A673 (cell line): ENCODE results near the gene SLC16A11. TPM values are rescaled to one million over a fixed set of nuclear protein-coding genes. Genes with fewer than 3 reads are reported as not detected.

Experiments
- BruUV-seq: library from RNA; stranded (reverse); fragments of 400-500 nt; replicated peaks from 2 replicates; lab custom pipeline; 2021; lab: Mats Ljungman, UMichigan
- CTCF ChIA-PET: fragments of 300-600 bp; sonication (Branson Sonifier 250); formaldehyde crosslinking; loops from one replicate; lab custom pipeline; 2022; ENCODE audit warnings: antibody characterized with exemption; lab: Charles Lee
- POLR2A ChIA-PET: fragments of 300-600 bp; sonication (Branson Sonifier 250); formaldehyde crosslinking; loops from one replicate; lab custom pipeline; 2022; ENCODE audit warnings: antibody characterized with exemption; ENCODE audit not compliant: low non-redundant PET; lab: Charles Lee
- DNase-seq: peaks from one replicate; pipeline ENCODE4 v3.0.0-alpha.2; 2015; ENCODE audit warnings: low spot score
- H3K27ac ChIP-seq: fragments of 200-600 bp; sonication (generic); 2 replicates; pipeline ENCODE4 v1.5.1; 2016; ENCODE audit warnings: mixed run types, low read depth, mild to moderate bottlenecking, mixed read lengths, antibody characterized with exemption, low read length; ENCODE audit not compliant: poor library complexity, severe bottlenecking
- H3K27me3 ChIP-seq: fragments of 200-600 bp; sonication (generic); replicated peaks from 2 replicates; pipeline ENCODE4 v1.6.1; 2017; ENCODE audit warnings: mixed run types, low read depth, mild to moderate bottlenecking, mixed read lengths, antibody characterized with exemption, low read length; ENCODE audit not compliant: insufficient read depth, poor library complexity
- H3K36me3 ChIP-seq: fragments of 200-600 bp; sonication (generic); 2 replicates; pipeline ENCODE4 v1.6.1; 2016; ENCODE audit warnings: mixed run types, mild to moderate bottlenecking, mixed read lengths, antibody characterized with exemption, low read length; ENCODE audit not compliant: insufficient read depth, poor library complexity, severe bottlenecking
- H3K4me1 ChIP-seq: fragments of 200-600 bp; sonication (generic); 2 replicates; pipeline ENCODE4 v1.6.1; 2017; ENCODE audit warnings: mixed run types, mild to moderate bottlenecking, mixed read lengths, antibody characterized with exemption, low read length; ENCODE audit not compliant: insufficient read depth, poor library complexity, severe bottlenecking
- H3K4me3 ChIP-seq: fragments of 200-600 bp; sonication (generic); 2 replicates; pipeline ENCODE4 v1.5.1; 2016; ENCODE audit warnings: low read depth, mixed run types, mild to moderate bottlenecking, mixed read lengths, low read length; ENCODE audit not compliant: poor library complexity, severe bottlenecking
- H3K9me3 ChIP-seq: fragments of 200-600 bp; sonication (generic); 2 replicates; pipeline ENCODE4 v1.6.1; 2016; ENCODE audit warnings: mixed run types, low read depth, mild to moderate bottlenecking, mixed read lengths, antibody characterized with exemption, low read length; ENCODE audit not compliant: poor library complexity, severe bottlenecking
- EZH2 ChIP-seq: fragments of 200-600 bp; sonication (generic); IDR thresholded peaks from 2 replicates; pipeline ENCODE4 v1.6.1; 2017; ENCODE audit warnings: borderline replicate concordance, low read depth, mild to moderate bottlenecking, mixed read lengths, antibody characterized with exemption, low read length; ENCODE audit not compliant: poor library complexity, severe bottlenecking
- intact Hi-C: fragments of 100-400 bp; cut with micrococcal nuclease; formaldehyde crosslinking; loops from one replicate; pipeline ENCODE4 v1.10.0; 2022; ENCODE audit not compliant: unreplicated experiment
- total RNA-seq: library from RNA; stranded (reverse); gene quantifications from 2 replicates; pipeline ENCODE4 v1.2.3, GENCODE V29; 2021
- TF ChIP-seq, protein P1 (sequence below): fragments of 300-800, 200-600 bp; sonication (generic); conservative IDR thresholded peaks from 2 replicates; pipeline ENCODE4 v1.5.1; 2017; ENCODE audit warnings: low read depth, mild to moderate bottlenecking, antibody characterized with exemption, low read length, moderate library complexity, mixed read lengths

The SLC16A11 gene
- total RNA-seq, 1 experiment from 2014 or later = 0.47 TPM

DNA sequence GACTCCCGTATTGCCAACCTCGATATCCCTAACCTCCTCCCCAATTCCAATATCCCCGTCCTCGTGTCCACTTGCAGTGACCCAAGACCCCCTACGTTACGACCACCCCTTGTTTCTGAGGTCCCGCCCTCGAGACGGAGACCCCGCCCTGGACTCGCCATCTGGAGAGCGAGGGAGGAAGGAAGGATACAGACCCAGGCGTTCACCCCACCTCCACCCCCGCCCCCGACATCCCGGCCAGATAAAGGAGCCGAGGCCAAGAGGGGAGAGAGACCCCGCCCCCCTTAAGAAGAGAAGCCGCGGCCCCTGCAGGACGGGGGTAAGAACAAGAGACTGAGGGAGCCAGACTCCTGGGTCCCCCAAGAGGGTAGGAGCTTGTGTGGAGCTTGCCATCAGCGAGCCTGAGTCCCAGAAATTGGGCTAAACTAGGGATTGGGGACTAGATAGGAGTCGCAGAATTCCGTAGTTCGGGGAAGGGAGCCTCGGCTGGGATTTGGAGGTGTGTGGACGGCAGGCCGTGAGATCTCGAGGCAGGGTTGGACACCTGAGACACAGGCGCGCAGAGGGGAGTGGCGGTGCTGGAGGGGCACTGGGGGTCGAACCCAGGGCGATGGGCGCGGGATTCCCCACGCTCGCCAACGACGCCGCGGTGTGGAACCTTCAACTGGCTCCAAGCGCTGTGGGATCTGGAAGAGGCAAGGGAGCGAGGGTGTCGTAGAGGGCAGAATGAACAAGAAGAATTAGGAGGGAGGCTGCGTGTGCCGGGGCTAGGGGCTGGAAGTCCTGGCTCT, 20.9 kb downstream of the SLC16A11 start, which contains the start of gene BCL6B:
TSS of gene BCL6B (plus strand) at position 270 of the 791 bp plus-strand sequence. CDS start 622 bp downstream, outside the sequence.
- peak within 1 kb of the TSS; percentile 21 for H3K4me3 ChIP-seq
- intact Hi-C loops = loop anchor here (5.0 kb wide), 1 partner anchor 111 kb away; no protein-coding TSS in a partner anchor
- ChIA-PET CTCF (interaction anchor here (0.6 to 1.0 kb wide), 3 partner anchors 23 to 538 kb away, joined by 3 to 4 read pairs (median 3); no protein-coding TSS in a partner anchor), POLR2A (no interaction called here)
- no peaks in the 10 kb centered on the region for H3K36me3 ChIP-seq
- no peak for DNase-seq
- H3K27ac ChIP-seq = peak within 1 kb of the TSS; percentile 35
- no TSS peak for BruUV-seq
- no peak for TF ChIP-seq EZH2
- TF ChIP-seq, protein P1, sequence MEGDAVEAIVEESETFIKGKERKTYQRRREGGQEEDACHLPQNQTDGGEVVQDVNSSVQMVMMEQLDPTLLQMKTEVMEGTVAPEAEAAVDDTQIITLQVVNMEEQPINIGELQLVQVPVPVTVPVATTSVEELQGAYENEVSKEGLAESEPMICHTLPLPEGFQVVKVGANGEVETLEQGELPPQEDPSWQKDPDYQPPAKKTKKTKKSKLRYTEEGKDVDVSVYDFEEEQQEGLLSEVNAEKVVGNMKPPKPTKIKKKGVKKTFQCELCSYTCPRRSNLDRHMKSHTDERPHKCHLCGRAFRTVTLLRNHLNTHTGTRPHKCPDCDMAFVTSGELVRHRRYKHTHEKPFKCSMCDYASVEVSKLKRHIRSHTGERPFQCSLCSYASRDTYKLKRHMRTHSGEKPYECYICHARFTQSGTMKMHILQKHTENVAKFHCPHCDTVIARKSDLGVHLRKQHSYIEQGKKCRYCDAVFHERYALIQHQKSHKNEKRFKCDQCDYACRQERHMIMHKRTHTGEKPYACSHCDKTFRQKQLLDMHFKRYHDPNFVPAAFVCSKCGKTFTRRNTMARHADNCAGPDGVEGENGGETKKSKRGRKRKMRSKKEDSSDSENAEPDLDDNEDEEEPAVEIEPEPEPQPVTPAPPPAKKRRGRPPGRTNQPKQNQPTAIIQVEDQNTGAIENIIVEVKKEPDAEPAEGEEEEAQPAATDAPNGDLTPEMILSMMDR = no peak
- H3K4me1 ChIP-seq = peaks cover 4% of the 10 kb centered on the region
- no peaks in the 10 kb centered on the region for H3K27me3 ChIP-seq
- no peaks in the 10 kb centered on the region for H3K9me3 ChIP-seq

DNA sequence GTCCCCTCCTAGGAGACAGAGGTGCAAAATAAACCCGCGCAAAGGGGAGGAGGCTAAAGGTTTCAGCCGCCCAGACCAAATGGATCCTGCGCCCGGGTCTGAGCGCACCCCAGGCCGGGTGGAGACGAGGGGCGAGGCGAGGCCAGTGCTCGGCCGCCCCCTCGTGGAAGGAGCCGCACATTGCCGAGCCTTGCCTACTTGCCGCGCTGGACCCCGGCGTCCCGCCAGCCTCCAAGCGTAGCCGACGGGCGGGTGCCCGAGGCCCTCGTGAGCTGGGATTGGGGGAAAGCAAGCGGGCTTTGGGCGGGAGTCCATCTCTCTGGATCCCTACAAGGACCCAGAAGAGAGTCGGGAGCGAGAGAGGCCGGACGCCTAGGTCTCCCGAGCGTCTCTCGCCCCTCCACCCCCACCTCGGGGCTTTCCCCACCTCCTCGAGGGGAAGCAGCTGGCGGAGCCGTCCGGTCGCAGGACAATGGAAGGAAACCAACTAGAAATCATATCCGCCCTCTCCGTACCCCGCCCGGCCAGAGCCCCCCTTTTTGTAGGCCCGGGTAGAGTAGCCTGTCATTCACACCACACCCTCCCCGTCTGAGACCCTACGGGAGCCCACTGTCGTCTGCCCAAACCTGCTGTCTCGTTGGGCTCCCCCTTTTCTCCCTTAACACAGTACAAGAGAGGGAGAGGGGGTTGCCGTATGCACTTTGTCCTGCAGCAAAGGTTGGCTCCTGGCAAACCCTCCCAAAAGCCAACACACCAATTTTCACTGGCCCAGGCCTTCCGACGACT, 21.7 kb downstream of the SLC16A11 start:
- no peaks in the 10 kb centered on the region for H3K27me3 ChIP-seq
- H3K4me3 ChIP-seq = peak overlapping the region; percentile 21
- peak; percentile 90 for DNase-seq
- TF ChIP-seq EZH2 = no peak
- TF ChIP-seq, protein P1 = peak; percentile 96
- H3K4me1 ChIP-seq = peaks cover 4% of the 10 kb centered on the region
- intact Hi-C loops = loop anchor here (5.0 kb wide), 1 partner anchor 110 kb away; no protein-coding TSS in a partner anchor
- no peaks in the 10 kb centered on the region for H3K9me3 ChIP-seq
- POLR2A ChIA-PET = no interaction called here
- no peaks in the 10 kb centered on the region for H3K36me3 ChIP-seq
- BruUV-seq = no TSS peak
- CTCF ChIA-PET = interaction anchor here (0.5 to 2.3 kb wide), 4 partner anchors 9 to 310 kb away, joined by 3 to 7 read pairs (median 3); partner anchors contain the start of gene SLC16A13
- peak overlapping the region; percentile 11 for H3K27ac ChIP-seq

DNA sequence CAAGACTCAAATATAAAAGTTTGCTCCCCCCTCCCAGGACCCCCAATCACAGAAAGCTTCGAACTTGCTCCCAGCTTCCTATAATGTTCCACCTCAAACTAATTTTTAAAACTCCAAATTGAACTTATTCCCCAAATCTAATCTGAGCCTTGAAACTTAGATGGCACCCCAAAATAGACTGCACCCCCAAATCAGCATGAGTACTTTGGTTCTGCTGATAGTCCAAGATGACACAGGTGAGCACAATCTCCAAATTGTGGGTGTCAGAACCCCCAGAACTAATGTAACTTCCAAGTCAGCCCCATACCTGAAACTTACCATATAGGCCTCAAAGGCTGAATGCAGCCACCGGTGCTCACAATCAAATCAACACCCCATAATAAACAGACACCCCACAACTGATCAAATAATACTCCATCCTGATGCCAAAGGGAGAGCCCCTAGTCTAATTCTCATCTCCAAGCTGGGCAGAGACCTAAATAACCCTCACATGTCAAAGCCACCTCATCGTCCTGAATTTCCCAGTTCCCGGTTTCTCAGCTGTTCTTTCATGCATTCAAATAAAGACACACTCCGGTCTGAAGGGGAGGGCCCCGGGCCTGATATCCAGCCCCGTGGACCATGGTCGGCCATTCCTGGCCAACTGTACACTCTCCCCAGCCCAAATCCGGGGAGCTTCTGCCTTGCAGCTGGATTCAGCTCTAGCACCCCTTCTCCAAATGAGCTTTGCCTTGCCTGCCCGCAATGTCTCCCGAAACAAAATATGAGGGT, 22.8 kb downstream of the SLC16A11 start:
- ChIA-PET CTCF (interaction anchor here (0.6 to 2.3 kb wide), 4 partner anchors 17 to 289 kb away, joined by 3 to 7 read pairs (median 4); no protein-coding TSS in a partner anchor), POLR2A (no interaction called here)
- DNase-seq = no peak
- no peaks in the 10 kb centered on the region for H3K9me3 ChIP-seq
- TF ChIP-seq, protein P1 = no peak
- no peak for TF ChIP-seq EZH2
- H3K27me3 ChIP-seq = no peaks in the 10 kb centered on the region
- H3K4me3 ChIP-seq = no peak overlapping the region
- intact Hi-C loops = loop anchor here (5.0 kb wide), 1 partner anchor 109 kb away; no protein-coding TSS in a partner anchor
- H3K4me1 ChIP-seq = peaks cover 6% of the 10 kb centered on the region
- peak overlapping the region; percentile 11 for H3K27ac ChIP-seq
- no peaks in the 10 kb centered on the region for H3K36me3 ChIP-seq
- BruUV-seq = no TSS peak
